ENCODE measurements around the gene ANKS4B. TPM values are rescaled to one million over a fixed set of nuclear protein-coding genes. Genes with fewer than 3 reads are reported as not detected.

Gene ANKS4B
- total RNA-seq, 1 donor from 2014 or later, result not detected

GRCh38 chr16:21301168-21301894, 67.8 kb downstream of the ANKS4B start:
- ATAC-seq, result peak; percentile 84

GRCh38 chr16:21301895-21302291, 68.4 kb downstream of the ANKS4B start:
- ATAC-seq, result no peak

GRCh38 chr16:21302454-21302853, 69.0 kb downstream of the ANKS4B start:
- ATAC-seq, result no peak

- ATAC-seq, result peak; percentile 69
Observed at GRCh38 chr16:21302898-21303528, 69.5 kb downstream of the ANKS4B start.

Other genes starting within 250 kb of the ANKS4B start
- 0.60 TPM for gene DNAH3, start 82.9 kb upstream of the ANKS4B start, total RNA-seq
- 62.3 TPM for gene LDAF1, start 75.0 kb upstream of the ANKS4B start, total RNA-seq
- not detected for gene ZP2, start 22.1 kb upstream of the ANKS4B start, total RNA-seq
- 5.1 TPM for gene CRYM, start 44.6 kb downstream of the ANKS4B start, total RNA-seq

All from esophagus mucosa (tissue), 1 donor.